Raji (cell line): ENCODE measurements around the gene PSMC1.

ENCODE experiments used
- POLR2A ChIP-seq: IDR thresholded peaks from 2 replicates; pipeline ENCODE4 v1.6.1; 2011; ENCODE audit warnings: low read depth, low read length, control low read depth; ENCODE audit not compliant: insufficient read depth

The PSMC1 gene

DNA sequence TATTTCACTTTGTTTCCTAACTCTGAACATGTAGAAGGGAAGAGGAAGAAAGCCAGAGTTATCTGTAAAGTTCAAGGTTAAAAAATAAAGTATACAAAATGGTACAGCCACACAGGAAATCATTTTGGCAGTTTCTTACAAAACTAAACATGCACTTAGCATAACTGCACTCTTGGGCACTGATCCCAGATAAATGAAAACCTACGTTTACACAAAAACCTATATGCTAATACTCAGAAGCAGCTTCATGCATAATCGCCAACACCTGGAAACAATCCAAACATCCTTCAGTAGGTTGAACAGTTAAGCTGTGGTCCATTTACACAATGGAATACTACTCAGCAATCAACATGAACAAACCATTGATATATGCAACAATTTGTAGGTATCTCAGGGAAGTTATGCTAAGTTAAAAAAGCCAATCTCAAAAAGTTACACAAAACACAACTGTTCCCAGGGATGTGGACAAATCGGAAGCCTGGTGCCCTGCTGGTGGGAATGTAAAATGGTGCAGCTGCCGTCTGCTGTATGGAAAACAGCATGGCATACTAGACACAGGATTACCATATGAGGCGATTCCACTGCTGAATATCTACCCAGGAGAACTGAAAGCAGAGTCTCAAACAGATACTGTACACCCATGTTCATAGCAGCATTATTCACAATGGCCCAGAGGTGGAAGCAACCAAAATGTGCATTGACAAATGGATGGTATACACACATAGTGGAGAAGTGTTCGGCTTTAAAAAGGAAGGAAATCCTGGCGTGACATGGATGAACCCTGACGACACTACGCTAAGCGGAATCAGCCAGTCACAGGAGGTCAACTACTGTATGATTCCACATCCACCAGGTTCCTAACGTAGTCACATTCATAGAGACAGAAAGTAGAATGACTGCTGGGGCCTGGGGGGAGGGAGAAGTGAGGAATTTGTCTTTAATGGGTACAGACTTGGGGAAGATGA, 37.7 kb downstream of the PSMC1 start:
- no peak for TF ChIP-seq POLR2A

DNA sequence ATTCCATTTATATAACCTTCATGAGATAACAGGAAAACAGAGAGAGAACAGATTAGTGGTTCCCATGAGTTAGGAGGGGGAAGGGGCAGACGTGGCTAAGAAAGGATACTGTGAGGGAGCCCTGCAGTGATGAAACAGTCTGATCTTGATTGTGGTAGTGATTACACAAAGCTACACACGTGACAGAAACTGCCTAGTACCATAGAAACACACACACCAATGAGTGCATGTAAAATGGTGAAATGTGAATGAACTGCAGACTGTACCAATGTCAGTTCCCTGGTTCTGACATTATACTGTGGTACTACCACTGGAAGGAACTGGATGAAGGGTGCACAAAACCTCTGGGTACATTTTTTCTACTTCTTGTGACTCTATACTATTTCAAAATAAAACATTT, 38.5 kb downstream of the PSMC1 start:
- TF ChIP-seq POLR2A: no peak

DNA sequence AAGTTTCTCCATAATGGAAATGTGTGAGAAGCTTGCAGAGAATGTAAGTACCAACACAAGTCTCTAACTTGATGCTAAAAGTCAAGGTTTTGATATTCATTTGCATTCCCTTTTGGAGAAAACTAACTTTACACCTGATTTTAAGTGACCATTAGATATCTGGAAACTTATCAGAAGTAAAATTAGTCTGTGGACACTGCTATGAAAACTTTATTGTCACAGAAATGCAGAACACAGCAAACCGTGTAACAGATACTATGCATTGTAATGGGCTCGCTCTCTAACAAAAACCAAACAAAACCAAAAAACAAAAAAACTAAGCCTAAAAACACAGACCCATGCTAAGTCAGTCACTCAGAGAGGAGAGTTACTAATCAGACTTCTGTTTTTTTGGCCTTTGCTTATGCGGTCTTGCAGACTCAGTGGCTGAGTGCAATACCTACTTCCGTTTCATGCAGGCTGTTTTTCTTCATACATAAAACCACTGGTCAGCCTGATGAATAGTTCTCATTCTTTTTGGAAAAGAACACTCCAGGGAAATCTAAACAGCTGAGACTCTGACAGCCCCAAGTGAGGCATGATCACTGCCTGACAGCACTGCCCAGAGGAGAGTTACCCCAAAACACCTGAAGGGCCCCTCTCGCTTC, 39.6 kb downstream of the PSMC1 start:
- no peak for TF ChIP-seq POLR2A

GRCh38 chr14:90296641-90297040, 40.3 kb downstream of the PSMC1 start:
- TF ChIP-seq POLR2A: no peak

- TF ChIP-seq POLR2A: no peak
These were observed 41.7 kb downstream of the PSMC1 start for GRCh38 chr14:90297876-90298629.

DNA sequence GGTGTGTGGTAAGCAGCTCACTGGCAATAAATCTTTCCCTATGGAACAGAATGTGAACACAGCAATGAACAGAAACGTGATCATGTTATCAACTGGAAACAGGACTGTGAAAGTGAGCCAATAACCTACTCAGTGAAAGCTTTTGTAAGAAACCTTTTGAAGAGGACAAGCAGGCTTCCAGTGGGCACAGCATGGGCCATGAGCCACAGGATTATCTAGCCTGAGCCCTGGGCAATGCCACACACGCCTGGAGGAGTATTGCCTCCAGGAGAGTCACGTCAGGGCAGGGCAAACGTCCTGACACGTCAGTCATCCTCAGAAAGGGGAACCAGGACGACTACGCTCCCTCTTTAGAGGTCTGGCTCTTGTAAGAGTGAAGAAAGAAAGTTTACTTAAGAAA, 43.1 kb downstream of the PSMC1 start:
- TF ChIP-seq POLR2A: no peak

DNA sequence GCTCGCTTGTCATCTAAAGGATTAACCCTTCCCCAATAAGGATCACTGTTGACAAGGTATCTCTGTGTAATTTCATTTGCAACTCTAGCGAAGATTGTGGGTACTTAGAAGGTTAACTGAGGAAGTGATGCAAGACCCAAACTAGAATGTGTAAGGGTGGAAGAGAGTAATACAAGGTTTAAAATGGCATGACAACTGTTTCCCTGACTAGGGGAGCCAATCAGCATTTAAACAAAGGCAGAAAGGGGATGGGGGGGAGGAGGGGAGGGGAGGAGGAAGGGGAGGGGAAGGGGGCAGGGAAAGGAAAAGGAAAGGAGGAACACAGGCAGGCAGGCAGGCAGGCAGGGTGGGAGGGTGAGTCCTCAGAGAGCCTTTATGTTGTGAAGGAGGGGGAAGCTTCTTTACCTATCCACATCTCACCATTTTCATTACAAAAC, 44.3 kb downstream of the PSMC1 start:
- TF ChIP-seq POLR2A: no peak

DNA sequence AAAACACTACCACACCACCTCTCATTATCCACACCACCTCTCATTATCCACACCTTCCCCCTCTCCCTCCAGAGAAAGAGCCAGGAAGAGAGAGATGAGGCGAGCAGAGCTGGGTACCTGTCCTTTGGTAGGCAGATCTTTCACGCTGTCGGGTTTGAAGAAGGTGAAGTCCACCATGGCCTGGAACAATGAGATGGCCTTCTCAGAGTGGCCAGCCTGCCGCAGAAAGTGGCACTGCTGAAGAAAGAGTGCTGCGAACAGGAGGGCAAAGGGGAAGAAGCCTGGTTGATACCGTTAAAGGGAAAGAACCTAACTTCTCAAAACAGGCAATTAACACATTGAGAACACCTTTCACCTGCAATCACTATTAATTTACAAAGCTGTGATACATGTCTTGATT, 44.8 kb downstream of the PSMC1 start:
- TF ChIP-seq POLR2A: no peak

DNA sequence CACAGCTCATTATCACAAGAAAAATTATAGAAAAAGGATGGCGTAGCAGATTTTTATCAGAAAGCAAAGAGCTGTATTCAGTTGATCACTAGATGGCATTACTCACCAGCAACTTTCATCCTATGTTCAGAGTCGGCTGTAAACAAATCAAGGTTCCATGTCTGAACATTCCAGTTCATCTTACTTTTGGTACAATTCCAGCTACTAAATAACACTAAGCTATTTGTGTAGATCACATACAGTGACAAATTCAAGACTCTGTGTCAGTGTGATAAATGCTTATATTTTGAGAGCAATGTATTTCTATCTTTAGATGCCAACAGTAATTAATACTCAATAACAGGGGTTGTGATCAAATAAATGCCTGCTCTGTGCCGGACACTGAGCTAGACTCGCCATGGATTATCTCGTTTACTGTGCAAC, 45.3 kb downstream of the PSMC1 start:
- no peak for TF ChIP-seq POLR2A

DNA sequence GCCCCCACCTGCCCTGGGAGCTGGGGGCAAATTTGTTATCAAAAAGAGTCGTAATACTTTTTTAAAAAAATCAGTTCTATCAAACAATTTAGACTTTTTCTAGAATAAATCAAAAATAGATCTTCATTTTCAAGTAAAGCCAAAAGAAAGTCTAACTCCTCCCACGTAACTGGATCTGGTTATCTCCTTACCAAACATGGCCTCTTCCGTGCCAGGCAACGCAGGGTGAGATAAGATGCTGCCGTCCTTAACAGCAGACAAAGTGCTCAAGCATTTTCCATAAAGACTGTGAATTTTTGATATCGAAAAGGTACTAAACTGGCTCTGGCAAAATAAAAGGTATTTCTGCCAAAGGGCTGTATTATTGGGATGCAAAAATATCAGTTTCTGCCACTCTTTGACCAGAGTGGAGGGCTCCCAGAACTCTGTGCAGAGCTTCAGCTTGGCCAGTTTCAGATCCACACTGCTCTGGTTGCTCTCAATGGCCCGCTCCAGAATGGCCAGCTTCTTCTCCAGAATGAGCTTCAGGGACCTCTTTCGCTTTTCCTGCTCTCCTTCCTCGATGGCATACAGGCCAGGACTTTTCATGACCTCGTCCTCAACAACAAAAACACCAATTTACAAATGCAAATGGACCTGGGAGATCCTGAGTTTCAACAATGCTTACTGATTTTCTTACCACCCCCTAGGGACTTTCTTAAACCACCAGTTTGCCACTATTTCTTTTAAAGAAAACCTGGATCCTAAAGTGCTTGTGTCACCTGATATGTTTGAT, 46.4 kb downstream of the PSMC1 start:
- TF ChIP-seq POLR2A: no peak

GRCh38 chr14:90303473-90303872, 47.1 kb downstream of the PSMC1 start:
- no peak for TF ChIP-seq POLR2A

GRCh38 chr14:90304502-90304901, 48.1 kb downstream of the PSMC1 start:
- no peak for TF ChIP-seq POLR2A

GRCh38 chr14:90305176-90305601, 48.8 kb downstream of the PSMC1 start:
- TF ChIP-seq POLR2A: no peak

DNA sequence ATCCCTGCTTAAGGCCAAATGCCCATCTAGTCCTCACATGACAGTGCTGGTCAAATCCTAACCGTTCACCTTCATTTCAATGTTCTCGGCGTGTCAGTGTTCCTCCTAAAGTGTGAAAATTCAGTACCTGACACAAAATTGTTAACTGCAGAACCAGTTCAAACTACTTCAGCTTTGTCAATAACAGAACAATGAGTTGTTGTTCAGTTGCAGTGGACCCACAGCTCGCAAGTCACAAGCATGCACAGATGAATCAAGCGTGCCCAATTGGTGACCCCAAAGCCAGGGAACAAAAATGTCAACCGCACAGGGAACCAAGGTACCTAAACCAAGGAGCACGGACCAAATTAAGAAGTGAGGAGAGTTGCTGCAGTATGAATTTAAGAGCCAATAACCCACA, 52.2 kb downstream of the PSMC1 start:
- TF ChIP-seq POLR2A: no peak

DNA sequence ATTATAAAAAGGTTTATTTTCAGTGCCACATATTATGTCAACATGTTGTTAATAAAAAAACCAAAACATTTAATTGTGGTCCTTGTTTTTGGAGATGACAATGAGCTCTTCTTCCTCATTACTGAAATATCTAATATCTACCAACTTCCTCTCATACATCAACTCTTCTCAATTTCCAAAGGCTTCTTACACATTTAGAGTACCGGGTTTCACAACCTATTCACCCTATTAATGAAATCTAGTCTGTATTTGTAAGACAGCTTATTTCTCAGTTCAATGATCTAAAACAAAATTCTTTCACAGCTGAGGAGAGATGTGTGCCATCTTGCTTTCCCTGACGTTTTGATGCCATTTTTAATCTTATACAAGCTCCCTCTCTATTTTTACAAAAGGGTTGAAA, 60.9 kb downstream of the PSMC1 start:
- no peak for TF ChIP-seq POLR2A
